ENCODE results near the gene THRB. TPM values are rescaled to one million over a fixed set of nuclear protein-coding genes. Genes with fewer than 3 reads are reported as not detected.

The THRB gene
- total RNA-seq, 2 donors from 2014 or later = 0.24 to 0.26 TPM

DNA sequence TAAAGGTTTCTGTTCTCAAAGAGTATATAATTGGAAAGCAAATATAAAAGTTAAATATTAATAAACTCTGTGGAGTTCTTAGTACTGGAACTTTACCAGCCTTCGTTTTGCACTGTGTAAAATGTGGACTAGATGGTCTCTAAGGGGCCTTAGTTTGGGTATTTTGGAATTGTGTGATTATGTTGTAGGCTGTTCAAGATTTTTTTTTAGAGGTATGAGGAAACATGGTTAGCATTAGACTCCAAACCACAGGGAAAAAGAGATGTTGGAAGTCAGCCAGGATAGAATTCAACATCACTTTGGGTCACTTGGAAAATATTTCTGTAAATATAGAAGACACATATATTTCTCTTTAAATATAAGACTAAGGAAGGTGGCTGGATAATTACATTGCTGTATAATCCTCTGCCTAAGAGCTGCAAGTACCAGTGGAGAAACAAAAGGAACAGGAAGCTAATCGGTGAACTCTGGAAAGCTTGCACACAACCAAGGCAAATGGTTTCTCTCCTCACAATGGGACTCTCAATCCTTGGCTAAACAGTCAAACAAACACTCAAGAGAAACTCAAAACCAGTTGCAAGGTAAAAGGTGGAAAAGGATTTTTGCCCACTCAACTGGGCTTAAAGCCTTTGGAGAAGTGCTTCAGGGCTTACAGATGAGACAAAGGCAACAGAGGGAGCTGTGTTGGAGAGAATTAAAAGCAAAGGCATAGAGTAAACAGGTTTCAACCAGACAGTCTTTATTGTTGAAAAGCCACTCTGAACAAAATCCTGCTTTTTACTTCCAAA lies 407.8 kb downstream of the THRB start:
- Mint-ChIP-seq H3K4me3 (no peak overlapping the region), H3K27me3 (ENCODE audit: insufficient read depth) (peaks cover 12% of the 10 kb centered on the region), H3K27ac (no peak overlapping the region), H3K4me1 (no peaks in the 10 kb centered on the region), H3K9me3 (no peaks in the 10 kb centered on the region), H3K36me3 (ENCODE audit: low read depth) (no peaks in the 10 kb centered on the region)
- no peaks in the 10 kb centered on the region for H3K36me3 ChIP-seq (ENCODE audit: control insufficient read depth, insufficient read depth, low read length)
- H3K4me3 ChIP-seq (ENCODE audit: low read length) = no peak overlapping the region
- no peaks in the 10 kb centered on the region for H3K9me3 ChIP-seq (ENCODE audit: control insufficient read depth, low read length)
- H3K4me1 ChIP-seq (ENCODE audit: control insufficient read depth, insufficient read depth, low read length) = no peaks in the 10 kb centered on the region
- WGBS, 2 experiments (ENCODE audit: insufficient coverage in 1 of 2, insufficient read length in 1 of 2) = 75 to 81% methylated on average over 1 to 2 of the region's 2 CpGs
- no peak overlapping the region for H3K9ac ChIP-seq (ENCODE audit: extremely low read depth, low read length, poor library complexity, severe bottlenecking)
- no peaks in the 10 kb centered on the region for H3K27me3 ChIP-seq (ENCODE audit: control insufficient read depth, insufficient read depth, low read length, poor library complexity, severe bottlenecking)
- H3K27ac ChIP-seq (ENCODE audit: low read depth, low read length) = peak overlapping the region; percentile 24
- no peak for TF ChIP-seq CTCF (conservative IDR thresholded peaks at IDR 0.05)
- DNase-seq = no peak

DNA sequence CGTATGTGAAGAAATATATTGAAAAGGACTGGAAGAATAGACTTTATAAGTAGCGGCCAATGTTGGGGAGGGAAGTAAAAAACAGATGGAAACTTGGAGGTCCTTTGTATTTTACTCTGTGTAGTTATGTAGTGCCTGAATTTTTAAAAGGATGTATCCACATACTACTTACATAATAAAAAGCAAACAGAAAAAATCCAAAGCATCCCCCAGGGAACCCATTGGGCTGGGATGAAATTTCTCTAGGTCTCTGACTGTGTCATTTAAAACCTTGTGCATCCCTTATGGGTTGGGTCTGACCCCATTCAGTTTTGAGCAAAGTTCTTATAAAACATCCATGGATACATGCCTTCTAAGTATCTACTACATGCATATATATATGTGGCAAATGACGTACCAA lies 408.4 kb downstream of the THRB start:
- WGBS, 2 experiments (ENCODE audit: insufficient coverage in 1 of 2, insufficient read length in 1 of 2) = 92% methylated on average over 3 of the region's 3 CpGs; no CpG with 5 or more reads in 1 of the 2 experiments

GRCh38 chr3:24072193-24072592 lies 422.5 kb downstream of the THRB start:
- H3K4me1 Mint-ChIP-seq = no peaks in the 10 kb centered on the region

More for the DNA sequence above, 408.4 kb downstream of the THRB start:
- peaks cover 12% of the 10 kb centered on the region for H3K27me3 Mint-ChIP-seq (ENCODE audit: insufficient read depth)
- no peak for DNase-seq
- H3K4me3 Mint-ChIP-seq = no peak overlapping the region
- no peaks in the 10 kb centered on the region for H3K27me3 ChIP-seq (ENCODE audit: control insufficient read depth, insufficient read depth, low read length, poor library complexity, severe bottlenecking)
- no peaks in the 10 kb centered on the region for H3K9me3 ChIP-seq (ENCODE audit: control insufficient read depth, low read length)
- no peaks in the 10 kb centered on the region for H3K36me3 Mint-ChIP-seq (ENCODE audit: low read depth)
- H3K27ac ChIP-seq (ENCODE audit: low read depth, low read length) = no peak overlapping the region
- no peak overlapping the region for H3K9ac ChIP-seq (ENCODE audit: extremely low read depth, low read length, poor library complexity, severe bottlenecking)
- no peak overlapping the region for H3K27ac Mint-ChIP-seq
- TF ChIP-seq CTCF (conservative IDR thresholded peaks at IDR 0.05) = no peak
- no peaks in the 10 kb centered on the region for H3K4me1 ChIP-seq (ENCODE audit: control insufficient read depth, insufficient read depth, low read length)
- no peaks in the 10 kb centered on the region for H3K36me3 ChIP-seq (ENCODE audit: control insufficient read depth, insufficient read depth, low read length)
- no peaks in the 10 kb centered on the region for H3K4me1 Mint-ChIP-seq
- H3K4me3 ChIP-seq (ENCODE audit: low read length) = no peak overlapping the region
- H3K9me3 Mint-ChIP-seq = no peaks in the 10 kb centered on the region

More at GRCh38 chr3:24072193-24072592, 422.5 kb downstream of the THRB start:
- Mint-ChIP-seq H3K36me3 (ENCODE audit: low read depth) (no peaks in the 10 kb centered on the region), H3K4me3 (no peak overlapping the region), H3K9me3 (no peaks in the 10 kb centered on the region), H3K27me3 (ENCODE audit: insufficient read depth) (peaks cover 7% of the 10 kb centered on the region), H3K27ac (no peak overlapping the region)
- no peaks in the 10 kb centered on the region for H3K36me3 ChIP-seq (ENCODE audit: control insufficient read depth, insufficient read depth, low read length)
- H3K27ac ChIP-seq (ENCODE audit: low read depth, low read length) = no peak overlapping the region
- H3K4me1 ChIP-seq (ENCODE audit: control insufficient read depth, insufficient read depth, low read length) = no peaks in the 10 kb centered on the region
- H3K9ac ChIP-seq (ENCODE audit: extremely low read depth, low read length, poor library complexity, severe bottlenecking) = no peak overlapping the region
- no peak for DNase-seq
- no peak overlapping the region for H3K4me3 ChIP-seq (ENCODE audit: low read length)
- no peaks in the 10 kb centered on the region for H3K27me3 ChIP-seq (ENCODE audit: control insufficient read depth, insufficient read depth, low read length, poor library complexity, severe bottlenecking)
- 84 to 87% methylated on average over 4 of the region's 4 CpGs for WGBS, 2 experiments (ENCODE audit: insufficient coverage in 1 of 2, insufficient read length in 1 of 2)
- no peak for TF ChIP-seq CTCF (conservative IDR thresholded peaks at IDR 0.05)
- H3K9me3 ChIP-seq (ENCODE audit: control insufficient read depth, low read length) = no peaks in the 10 kb centered on the region
